Measurements from ENCODE around the gene DCP1A.
"Not testable (repeated sequence)": the region's sequence is repeated elsewhere in the genome, so short reads cannot be mapped to it uniquely, and the experiment has no call there.

DCP1A gene

DNA sequence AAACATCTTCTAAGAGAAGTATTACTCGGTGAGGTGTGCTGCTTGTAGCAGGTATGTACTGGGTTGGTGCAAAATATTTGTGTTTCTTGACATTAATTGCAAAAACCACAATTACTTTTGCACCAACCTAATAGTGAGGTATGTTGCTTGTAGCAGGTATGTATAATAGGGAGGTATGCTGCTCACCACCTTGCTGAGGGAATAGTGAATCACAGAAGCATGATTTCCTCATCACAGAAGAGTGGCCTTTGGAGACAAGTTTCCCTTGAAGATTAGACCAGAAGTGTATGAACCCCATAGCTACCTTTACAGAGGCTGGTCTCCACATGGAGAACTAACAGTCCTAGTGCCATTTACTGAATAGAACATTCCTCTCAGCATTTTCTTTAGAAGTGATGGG is 15.5 kb downstream of the DCP1A start:
- FAIRE-seq (no peak), DNase-seq (ENCODE audit: extremely low spot score, insufficient read length, low read depth) (no peak)

DNA sequence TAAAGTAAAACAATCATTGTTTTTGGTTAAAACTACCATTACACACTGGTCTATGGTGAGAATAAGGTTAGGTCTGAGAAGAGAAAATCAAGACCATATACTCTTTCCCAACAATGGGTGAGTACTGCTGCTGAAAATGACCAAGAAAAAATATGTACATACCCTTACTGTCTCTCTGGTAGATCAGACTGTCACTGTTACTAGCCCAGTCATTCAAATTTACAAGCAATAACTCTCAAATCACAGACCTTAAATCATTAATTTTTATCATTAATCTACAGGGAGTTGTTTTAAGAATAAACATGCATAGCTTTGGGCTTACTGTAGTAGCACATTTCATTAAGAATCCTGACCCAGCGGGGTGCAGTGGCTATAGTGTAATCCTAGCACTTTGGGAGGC is 17.4 kb downstream of the DCP1A start:
- DNase-seq (ENCODE audit: extremely low spot score, insufficient read length, low read depth): no peak
- no peak for FAIRE-seq

DNA sequence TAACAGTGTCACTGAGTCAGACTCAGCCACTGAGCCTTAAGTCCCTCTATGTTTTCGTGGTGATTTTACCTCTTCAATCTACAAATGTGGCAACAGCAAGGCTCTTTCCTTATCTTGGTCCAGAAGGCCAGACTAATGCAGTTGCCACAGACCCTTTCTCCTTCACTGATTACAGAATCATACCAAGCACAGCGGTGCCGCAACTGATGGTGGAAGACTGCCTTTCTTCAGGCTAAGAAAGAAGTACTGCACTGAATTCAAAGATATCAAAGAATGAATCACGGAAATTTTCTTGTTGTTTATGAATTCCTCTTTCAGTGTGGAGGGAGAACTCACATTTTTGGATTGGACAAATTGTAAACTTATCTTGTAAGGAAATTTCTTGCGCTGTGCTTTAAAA is 18.6 kb downstream of the DCP1A start:
- DNase-seq (ENCODE audit: extremely low spot score, insufficient read length, low read depth) (no peak), FAIRE-seq (no peak)

DNA sequence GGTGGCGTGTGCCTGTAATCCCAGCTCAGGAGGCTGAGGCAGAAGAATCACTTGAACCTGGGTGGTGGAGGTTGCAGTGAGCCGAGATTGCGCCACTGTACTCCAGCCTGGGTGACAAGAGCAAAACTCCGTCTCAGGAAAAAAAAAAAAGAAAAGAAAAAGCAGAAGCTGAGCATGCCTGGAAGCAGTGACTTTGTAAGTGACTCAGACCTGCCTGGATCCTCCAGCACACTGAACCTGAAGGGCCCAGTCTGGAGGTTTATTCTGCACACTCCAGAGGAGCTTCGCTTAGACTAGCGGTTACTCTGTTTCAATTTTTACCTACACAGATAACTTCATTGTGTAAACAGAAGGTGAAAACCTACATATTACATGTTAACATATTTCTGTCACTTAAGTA is 19.4 kb downstream of the DCP1A start:
- DNase-seq (ENCODE audit: extremely low spot score, insufficient read length, low read depth); FAIRE-seq: not testable (repeated sequence)

DNA sequence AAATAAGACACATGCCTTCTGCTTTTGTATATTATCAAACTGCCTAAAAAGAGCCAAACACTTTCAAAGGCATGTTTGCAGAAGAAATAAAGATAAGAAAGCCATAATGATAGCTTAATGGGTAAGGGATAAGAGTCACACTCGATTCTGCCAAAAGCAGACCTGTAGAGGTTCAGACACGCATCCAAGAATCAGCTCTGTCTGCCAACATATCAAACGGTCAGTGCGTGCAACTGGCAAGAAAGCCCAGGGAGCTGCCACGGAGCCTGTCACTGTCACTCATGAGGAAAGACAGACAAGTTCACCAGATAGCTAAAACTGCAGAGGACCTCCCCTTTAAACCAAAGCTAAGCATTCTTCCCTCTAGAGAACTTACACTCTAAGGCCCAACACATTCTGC is 23.2 kb downstream of the DCP1A start:
- no peak for DNase-seq (ENCODE audit: extremely low spot score, insufficient read length, low read depth)
- no peak for FAIRE-seq

DNA sequence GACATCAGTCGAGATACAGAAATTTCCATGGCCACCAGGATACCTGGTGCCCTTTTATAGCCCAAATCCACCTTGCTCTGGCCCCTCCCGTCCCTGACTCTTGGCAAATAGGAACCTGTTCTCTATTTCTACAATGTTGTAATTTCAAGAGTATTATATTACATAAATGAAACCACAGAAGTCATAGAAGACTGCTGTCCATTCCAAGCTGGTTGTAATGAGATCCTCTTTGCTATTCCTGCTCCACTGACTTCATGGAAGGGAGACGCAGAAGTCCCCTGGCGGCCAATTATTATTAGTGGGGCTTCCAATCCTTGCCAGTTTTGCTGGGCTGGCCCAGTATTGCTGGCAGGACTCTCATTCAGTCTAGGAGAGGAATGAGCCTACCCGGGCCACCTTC is 26.6 kb downstream of the DCP1A start:
- DNase-seq (ENCODE audit: extremely low spot score, insufficient read length, low read depth): no peak
- no peak for FAIRE-seq

DNA sequence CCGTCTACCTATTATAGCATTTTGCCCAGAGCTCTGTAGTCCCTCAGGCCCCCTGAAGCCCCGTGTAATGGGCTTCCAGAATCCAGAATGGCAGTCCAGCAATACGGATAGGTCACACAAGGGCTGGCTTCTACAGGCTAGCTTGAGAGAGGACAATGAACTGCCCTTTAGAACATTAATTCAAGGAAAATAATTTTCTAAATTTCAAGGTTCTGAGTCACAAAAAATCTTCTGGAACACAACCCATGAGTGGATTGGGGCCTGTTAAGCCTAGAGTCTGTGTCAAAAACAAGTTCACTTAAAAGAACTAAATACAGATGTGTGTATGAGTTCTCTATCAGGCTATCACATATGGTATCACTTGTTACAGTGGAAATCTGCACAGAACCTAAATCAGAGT is 28.8 kb downstream of the DCP1A start:
- no peak for FAIRE-seq
- DNase-seq (ENCODE audit: extremely low spot score, insufficient read length, low read depth): no peak

DNA sequence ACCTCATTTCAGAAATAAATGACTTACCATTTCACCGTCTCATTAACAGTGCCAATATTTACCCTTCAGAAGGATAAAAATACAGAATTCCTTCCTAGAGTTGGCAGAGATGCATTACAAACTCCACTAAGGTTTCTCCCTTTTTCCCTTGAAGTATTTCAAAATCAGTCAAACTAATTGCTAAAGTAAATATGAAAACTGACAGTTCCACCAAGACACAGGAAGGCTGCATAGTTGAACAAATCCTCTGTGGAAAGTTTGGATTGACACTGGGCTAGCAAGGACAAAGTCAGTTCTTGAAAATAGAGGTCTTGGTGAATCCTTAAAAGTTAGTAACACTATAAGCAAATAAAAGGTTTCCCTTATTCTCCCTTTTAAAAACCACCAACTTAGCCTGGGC is 34.5 kb downstream of the DCP1A start:
- DNase-seq (ENCODE audit: extremely low spot score, insufficient read length, low read depth): no peak
- FAIRE-seq: no peak

DNA sequence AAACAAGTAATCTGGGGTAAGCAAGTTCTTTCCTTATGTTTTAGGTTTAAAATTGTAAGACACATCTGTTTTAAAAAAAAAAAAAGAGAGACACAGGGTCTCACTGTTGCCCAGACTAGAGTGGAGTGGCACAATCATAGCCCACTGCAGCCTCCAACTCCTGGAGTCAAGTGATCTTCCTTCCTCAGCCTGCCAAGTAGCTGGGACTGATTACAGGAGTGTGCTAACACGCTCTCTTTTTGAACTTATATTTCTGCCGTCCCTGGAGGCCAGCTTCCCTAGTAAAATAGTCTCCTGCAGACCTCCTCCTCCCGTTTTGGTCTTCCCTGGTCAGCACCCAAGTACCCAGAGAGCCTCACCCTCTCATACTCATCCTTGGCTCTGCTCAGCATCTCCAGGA is 35.5 kb downstream of the DCP1A start:
- DNase-seq (ENCODE audit: extremely low spot score, insufficient read length, low read depth): no peak
- FAIRE-seq: no peak

DNA sequence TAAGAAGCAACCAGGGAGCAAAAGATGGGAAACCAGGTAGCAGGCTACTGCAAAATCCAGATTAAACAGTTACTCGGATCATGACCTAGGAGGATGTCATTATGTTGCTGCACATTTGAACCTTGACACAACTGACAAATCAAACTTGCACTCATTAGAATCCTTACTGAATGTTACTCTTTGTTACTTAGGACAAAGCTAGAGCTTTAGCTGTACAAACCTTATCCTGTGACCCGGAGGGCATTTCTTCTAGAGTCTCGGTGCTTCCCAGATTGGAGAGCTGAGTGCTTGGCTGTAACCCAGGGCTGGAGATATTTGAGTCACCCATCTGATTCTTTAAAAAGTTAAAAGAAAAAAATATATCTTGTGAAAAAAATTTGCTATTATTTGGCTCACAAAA is 43.4 kb downstream of the DCP1A start:
- no peak for DNase-seq (ENCODE audit: extremely low spot score, insufficient read length, low read depth)
- no peak for FAIRE-seq

DNA sequence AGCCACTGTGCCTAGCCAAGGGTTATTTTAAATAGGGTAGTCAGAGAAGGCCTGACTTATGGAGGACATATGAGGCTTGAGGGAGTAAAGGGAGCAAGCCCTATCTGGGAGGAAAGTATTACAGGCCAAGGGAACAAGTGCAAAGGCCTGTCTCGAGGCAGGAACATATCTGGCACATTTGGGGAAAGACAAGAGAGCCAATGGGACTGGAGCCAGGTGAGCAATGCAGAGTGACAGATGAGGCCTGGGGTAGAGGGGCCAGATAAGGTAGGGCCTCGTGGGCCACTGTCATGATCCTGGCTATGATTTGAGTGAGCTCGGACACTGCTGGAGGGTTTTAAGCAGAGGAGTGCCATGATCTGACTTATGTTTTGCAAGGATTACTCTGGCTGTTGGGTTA is 43.8 kb downstream of the DCP1A start:
- FAIRE-seq (no peak), DNase-seq (ENCODE audit: extremely low spot score, insufficient read length, low read depth) (no peak)

DNA sequence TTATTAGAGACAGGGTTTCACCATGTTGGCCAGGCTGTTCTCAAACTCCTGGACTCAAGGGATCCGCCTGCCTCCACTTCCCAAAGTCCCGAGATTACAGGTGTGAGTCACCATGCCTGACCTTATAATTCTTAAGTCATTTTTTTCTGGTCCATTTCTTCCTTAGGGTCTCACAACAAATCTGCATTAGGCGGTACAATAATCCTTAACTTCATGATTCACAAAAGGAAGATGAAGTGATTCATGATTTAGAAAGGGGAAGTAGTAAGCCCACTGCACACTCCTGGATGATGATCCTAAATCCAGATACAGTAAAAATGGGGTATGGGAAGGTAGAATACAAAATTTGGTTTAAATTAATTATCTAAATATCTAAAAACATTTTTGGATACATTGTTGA is 46.5 kb downstream of the DCP1A start:
- no peak for FAIRE-seq
- no peak for DNase-seq (ENCODE audit: extremely low spot score, insufficient read length, low read depth)

DNA sequence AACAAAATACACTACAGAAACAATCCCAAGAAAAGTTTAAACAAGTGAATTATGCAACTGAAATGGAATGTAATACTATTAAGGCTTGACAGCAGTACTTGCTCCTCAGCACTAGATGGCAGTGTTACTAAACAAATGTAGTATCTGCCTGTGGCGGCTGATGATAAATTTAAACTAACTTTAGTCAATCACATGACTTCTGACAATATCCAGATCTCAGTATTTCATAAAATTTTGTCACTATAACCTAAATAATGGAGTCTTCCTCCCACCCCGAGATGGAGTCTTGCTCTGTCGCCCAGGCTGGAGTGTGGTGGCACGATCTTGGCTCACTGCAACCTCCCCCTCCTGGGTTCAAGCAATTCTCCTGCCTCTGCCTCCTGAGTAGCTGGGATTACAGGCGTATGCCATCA is 47.7 kb downstream of the DCP1A start:
- FAIRE-seq (peak; percentile 85), DNase-seq (ENCODE audit: extremely low spot score, insufficient read length, low read depth) (peak; percentile 42)

DNA sequence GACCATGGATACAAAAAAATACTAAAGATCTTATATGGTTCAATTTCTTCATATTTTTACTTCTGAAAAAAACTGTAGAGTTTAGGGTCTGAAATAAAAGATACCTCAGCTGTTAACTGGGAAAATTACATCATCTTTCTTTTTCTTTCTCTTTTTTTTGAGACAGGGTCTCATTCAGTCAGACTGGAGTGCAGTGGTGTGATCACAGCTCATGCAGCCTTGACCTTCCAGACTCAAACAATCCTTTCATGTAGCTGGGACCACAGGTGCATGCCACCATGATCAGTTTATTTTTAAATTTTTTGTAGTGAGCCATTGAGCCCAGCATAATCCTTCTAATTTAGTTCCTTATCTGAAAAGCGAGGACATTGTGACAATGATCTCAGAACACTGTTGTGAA is 51.9 kb downstream of the DCP1A start:
- FAIRE-seq (no peak), DNase-seq (ENCODE audit: extremely low spot score, insufficient read length, low read depth) (no peak)

DNA sequence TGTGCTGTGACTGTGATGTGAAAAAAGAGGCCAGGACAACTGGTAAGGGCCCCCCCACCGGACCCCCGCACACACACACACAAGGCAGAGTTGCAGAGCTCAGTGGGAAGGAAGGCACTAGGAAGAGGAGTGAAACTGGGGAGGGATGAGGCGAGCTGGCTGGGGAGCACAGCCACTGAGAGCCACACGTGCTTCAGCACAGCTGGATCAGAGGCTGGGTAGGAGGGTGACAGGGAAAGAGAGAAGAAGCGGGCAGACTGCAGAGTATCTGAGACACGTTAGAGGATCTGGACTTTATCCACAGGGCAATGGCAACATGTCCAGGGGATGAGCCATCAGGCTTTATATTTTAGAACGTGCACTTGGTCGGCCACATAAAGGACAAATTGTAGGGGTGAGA is 53.5 kb downstream of the DCP1A start:
- no peak for FAIRE-seq
- no peak for DNase-seq (ENCODE audit: extremely low spot score, insufficient read length, low read depth)

DNA sequence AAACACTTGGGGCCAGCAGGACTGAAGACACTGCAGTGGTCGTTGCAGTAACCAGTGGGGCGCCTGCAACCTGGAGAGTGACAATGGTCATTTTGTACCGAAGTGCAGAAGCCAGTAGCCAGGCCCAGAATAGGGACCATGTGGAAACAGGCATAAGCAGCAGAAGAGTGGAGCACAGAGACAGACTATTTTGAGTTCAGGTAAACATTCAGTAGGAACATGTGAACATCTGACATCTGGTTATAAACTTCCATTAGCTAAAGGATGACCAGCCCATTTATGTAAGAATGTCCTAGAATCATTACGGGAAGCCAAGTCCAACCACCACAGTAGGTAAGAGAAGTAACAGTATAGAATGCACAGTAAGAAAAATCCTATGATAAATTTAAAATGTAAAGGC is 59.1 kb downstream of the DCP1A start:
- FAIRE-seq: no peak
- DNase-seq (ENCODE audit: extremely low spot score, insufficient read length, low read depth): no peak

DNA sequence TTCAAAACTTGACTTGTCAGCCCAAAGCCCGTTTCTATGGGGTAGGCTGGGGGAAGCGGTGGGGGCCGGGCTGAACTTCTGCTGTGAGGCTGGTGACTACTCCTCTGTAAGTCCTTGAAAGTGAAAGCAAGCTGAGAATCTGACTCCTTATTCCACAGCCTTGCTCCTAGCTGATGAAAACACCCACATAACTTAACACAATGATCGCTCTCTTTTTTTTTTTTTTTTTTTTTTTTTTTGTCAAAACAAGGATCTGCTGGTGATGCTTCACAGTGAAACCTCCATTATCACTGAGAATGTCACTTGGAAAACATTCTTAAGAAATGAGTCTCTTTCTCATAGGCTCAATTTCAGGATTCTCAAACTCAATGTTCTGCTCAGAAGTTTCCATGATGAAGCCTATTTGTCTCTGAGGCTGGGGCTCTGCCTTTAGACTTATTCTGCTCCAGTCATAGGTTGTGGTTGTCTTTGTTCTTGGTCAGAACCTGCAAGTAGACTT is 60.2 kb downstream of the DCP1A start:
- FAIRE-seq: no peak
- DNase-seq (ENCODE audit: extremely low spot score, insufficient read length, low read depth): no peak

DNA sequence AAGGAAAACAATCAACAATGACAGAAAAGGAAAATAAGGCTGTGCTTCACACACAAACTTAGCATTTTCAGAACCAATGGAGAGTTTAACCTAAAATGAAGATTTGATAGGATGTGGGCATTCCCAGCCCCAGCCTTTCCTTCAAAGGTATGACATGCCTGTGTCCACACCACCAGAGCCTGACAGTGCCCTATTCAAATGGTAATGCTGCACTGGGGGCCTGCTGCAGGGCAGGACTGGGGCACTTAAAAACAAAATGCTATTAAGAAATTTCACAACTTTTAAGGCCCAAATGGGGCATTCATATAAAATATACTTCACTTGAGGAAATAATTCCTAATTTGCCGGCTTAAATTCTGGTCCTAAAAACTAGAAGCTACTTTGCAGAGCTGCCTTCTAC is 60.6 kb downstream of the DCP1A start:
- no peak for DNase-seq (ENCODE audit: extremely low spot score, insufficient read length, low read depth)
- FAIRE-seq: no peak

DNA sequence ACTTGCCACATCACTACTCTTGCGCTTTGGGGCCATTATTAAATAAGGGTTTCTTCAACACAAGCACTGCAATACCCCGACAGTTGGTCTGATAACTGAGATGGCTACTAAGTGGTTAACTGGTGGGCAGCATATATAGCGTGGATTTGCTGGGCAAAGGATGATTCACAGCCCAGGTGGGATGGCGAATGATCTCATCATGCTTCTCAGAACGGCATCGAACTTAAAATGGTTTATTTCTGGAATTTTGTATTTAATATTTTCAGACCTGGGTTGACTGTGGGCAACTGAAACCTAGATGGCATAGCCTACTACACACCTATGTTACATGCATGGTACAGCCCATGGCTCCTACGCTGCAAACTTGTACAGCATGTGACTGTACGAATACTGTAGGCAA is 64.8 kb downstream of the DCP1A start:
- no peak for DNase-seq (ENCODE audit: extremely low spot score, insufficient read length, low read depth)
- FAIRE-seq: no peak

DNA sequence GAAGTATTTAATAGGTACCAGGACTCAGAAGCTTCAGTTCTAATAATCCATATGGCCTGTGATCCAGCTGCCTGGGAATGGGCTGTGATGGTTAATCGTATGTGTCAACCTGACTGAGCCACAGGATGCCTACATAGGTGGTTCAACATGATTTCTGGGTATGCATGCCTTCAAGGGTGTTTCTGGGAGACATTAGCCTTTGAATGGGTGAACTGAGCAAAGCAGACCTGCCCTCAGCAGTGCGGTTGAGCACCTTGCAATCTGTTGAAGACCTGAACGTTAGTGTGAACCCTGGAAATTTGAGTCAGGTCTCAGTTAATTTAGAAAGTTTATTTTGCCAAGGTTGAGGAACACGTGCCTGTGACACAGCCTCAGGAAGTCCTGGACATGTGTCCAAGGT is 68.7 kb downstream of the DCP1A start:
- FAIRE-seq (no peak), DNase-seq (ENCODE audit: extremely low spot score, insufficient read length, low read depth) (no peak)

DNA sequence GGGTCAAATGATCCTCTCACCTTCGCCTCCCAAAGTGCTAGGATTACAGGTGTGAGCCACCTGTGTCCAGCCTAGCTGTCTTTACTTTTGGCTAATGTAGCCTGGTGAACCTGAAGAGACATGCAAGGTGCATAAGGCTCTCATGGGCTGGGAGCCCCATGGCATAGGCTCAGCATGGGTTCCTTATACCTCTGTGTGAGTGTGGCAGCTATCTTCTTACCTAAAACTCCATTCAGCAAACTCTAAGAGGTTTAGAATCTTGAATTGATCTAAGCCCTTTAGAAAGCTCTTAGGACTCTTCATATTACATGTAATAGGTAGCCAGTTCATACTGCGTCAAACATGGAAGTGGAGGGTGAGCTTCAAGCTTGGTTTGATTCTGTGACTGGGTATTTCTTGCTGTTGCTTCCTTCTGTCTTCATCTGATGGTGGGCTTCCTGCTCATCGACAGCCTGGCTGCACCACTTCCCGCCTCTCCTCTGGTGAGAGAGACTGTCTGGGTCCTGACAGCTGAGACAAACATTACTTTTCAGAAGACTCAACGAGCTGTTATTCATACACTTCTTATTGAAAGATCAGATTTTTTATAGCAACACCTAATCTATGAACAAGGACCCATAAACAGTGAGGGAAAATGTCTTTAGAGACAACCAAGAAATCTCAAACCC is 72.3 kb downstream of the DCP1A start:
- DNase-seq (ENCODE audit: extremely low spot score, insufficient read length, low read depth) (no peak), FAIRE-seq (no peak)

DNA sequence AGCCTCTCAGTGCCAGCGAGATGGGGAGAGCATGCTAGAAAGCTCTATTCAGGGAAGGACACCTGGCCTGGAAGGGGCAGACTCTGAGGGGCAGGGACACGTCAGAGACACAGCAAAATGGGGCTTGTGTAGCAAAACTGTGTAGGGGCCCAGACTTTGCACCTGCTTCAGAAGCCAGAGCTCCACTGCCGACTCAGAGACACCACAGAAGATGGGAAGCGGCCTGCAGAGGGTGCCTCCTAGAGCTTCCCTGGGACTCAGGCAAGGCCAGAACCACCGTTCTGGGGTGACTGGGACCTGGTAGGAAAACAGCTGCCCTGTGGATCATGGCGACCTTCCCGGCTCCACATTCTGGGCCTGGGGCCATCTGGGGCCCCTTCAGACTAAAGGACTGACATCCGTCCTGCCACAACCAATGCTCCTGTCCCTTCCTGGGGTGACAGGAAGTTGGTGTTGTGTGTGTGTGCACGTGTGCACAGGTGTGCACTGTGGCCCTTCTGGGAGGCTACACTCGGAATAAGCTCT is 74.1 kb downstream of the DCP1A start:
- no peak for FAIRE-seq
- DNase-seq (ENCODE audit: extremely low spot score, insufficient read length, low read depth): no peak
